Breast epithelium (tissue), 4 donors: ENCODE data around the gene SYT6. TPM values are rescaled to one million over a fixed set of nuclear protein-coding genes. Genes with fewer than 3 reads are reported as not detected.
"Not testable (repeated sequence)": the region's sequence is repeated elsewhere in the genome, so short reads cannot be mapped to it uniquely, and the experiment has no call there.

Experiments
- DNase-seq, 2 donors: peaks; one replicate each; pipeline ENCODE4 v3.0.0-alpha.2; 2019; ENCODE audit warnings: low spot score in 2 of 2
- H3K27ac ChIP-seq, 2 donors: fragments of 200-600 bp; sonication (generic) in 1 of 2; one replicate each; pipeline ENCODE4 v1.5.1; 2016 to 2019; ENCODE audit warnings: mild to moderate bottlenecking in 1 of 2
- H3K27me3 ChIP-seq, 2 donors: fragments of 200-600 bp; sonication (generic) in 1 of 2; one replicate each; pipeline versions ENCODE4 v1.5.1 to v1.6.0; 2017 to 2019; ENCODE audit warnings: control low read depth in 1 of 2, mild to moderate bottlenecking in 1 of 2
- H3K36me3 ChIP-seq: fragments of 200-600 bp; one replicate; pipeline ENCODE4 v1.5.1; 2019
- H3K4me1 ChIP-seq, 2 donors: fragments of 200-600 bp; sonication (generic); one replicate each; pipeline ENCODE4 v1.5.1; 2016 to 2019; ENCODE audit warnings: control low read depth in 1 of 2
- H3K4me3 ChIP-seq, 3 donors: fragments of 200-600 bp; sonication (generic); 1 replicate in 2 of 3; 2 replicates in 1 of 3; pipeline ENCODE4 v1.5.1; 2016 to 2019; ENCODE audit warnings: mild to moderate bottlenecking in 3 of 3, moderate library complexity in 2 of 3
- H3K9me3 ChIP-seq, 2 donors: fragments of 200-600 bp; sonication (generic) in 1 of 2; one replicate each; pipeline ENCODE4 v1.5.1; 2016 to 2019; ENCODE audit warnings: control low read depth in 1 of 2
- POLR2A ChIP-seq: fragments of 450-650 bp; IDR thresholded peaks from one replicate; pipeline ENCODE4 v1.6.1; 2016; ENCODE audit warnings: antibody characterized with exemption, mild to moderate bottlenecking, moderate library complexity
- POLR2AphosphoS5 ChIP-seq, 3 donors: sonication (generic); formaldehyde crosslinking; IDR thresholded peaks; one replicate each; pipeline ENCODE4 v1.6.1; 2017; ENCODE audit warnings: antibody characterized with exemption in 3 of 3
- intact Hi-C: fragments of 100-400 bp; cut with DNase I; formaldehyde crosslinking; loops from one replicate; pipeline ENCODE4 v1.15.1; 2023; ENCODE audit warnings: low total_unique reads
- total RNA-seq, 3 donors: library from RNA; depleted of rRNA; stranded (reverse); fragments of >200 nt; gene quantifications; one replicate each; pipeline ENCODE4 v1.1.0, GENCODE V29; 2016
- TF ChIP-seq, protein P1 (sequence below), 3 donors: fragments of 450-650 bp; IDR thresholded peaks; one replicate each; pipeline ENCODE4 v1.5.1; 2016 to 2017; ENCODE audit warnings: antibody characterized with exemption in 3 of 3, mild to moderate bottlenecking in 3 of 3, moderate library complexity in 3 of 3

SYT6 gene
- total RNA-seq, 3 donors from 2014 or later = under 0.01 to 0.15 (median under 0.01) TPM

GRCh38 chr1:114063544-114063943 is 90.1 kb downstream of the SYT6 start:
- no peaks in the 10 kb centered on the region for H3K36me3 ChIP-seq
- H3K4me1 ChIP-seq = no peaks in the 10 kb centered on the region
- H3K4me3 ChIP-seq = no peak overlapping the region
- intact Hi-C loops = no loop called here
- peaks cover 9 to 13% of the 10 kb centered on the region in 2 donors for H3K9me3 ChIP-seq
- H3K27me3 ChIP-seq = no peaks in the 10 kb centered on the region
- TF ChIP-seq, protein P1, sequence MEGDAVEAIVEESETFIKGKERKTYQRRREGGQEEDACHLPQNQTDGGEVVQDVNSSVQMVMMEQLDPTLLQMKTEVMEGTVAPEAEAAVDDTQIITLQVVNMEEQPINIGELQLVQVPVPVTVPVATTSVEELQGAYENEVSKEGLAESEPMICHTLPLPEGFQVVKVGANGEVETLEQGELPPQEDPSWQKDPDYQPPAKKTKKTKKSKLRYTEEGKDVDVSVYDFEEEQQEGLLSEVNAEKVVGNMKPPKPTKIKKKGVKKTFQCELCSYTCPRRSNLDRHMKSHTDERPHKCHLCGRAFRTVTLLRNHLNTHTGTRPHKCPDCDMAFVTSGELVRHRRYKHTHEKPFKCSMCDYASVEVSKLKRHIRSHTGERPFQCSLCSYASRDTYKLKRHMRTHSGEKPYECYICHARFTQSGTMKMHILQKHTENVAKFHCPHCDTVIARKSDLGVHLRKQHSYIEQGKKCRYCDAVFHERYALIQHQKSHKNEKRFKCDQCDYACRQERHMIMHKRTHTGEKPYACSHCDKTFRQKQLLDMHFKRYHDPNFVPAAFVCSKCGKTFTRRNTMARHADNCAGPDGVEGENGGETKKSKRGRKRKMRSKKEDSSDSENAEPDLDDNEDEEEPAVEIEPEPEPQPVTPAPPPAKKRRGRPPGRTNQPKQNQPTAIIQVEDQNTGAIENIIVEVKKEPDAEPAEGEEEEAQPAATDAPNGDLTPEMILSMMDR (IDR thresholded peaks at IDR 0.05) = no peak
- TF ChIP-seq POLR2AphosphoS5 (IDR thresholded peaks at IDR 0.05) = no peak
- no peak for TF ChIP-seq POLR2A
- no peak overlapping the region for H3K27ac ChIP-seq
- DNase-seq = no peak

GRCh38 chr1:114062477-114063099 is 91.1 kb downstream of the SYT6 start:
- H3K4me3 ChIP-seq = no peak overlapping the region
- TF ChIP-seq, protein P1 (IDR thresholded peaks at IDR 0.05) = no peak
- TF ChIP-seq POLR2A = no peak
- no peak for TF ChIP-seq POLR2AphosphoS5 (IDR thresholded peaks at IDR 0.05)
- no peaks in the 10 kb centered on the region for H3K36me3 ChIP-seq
- no peak overlapping the region for H3K27ac ChIP-seq
- intact Hi-C loops = no loop called here
- H3K4me1 ChIP-seq = no peaks in the 10 kb centered on the region
- H3K9me3 ChIP-seq = peaks cover 9 to 15% of the 10 kb centered on the region in 2 donors
- H3K27me3 ChIP-seq = no peaks in the 10 kb centered on the region
- no peak for DNase-seq

- Histone ChIP-seq H3K4me1 (no peaks in the 10 kb centered on the region), H3K4me3 (no peak overlapping the region), H3K27me3 (no peaks in the 10 kb centered on the region), H3K9me3 (peaks cover 9 to 22% of the 10 kb centered on the region in 2 donors), H3K36me3 (no peaks in the 10 kb centered on the region), H3K27ac (no peak overlapping the region)
- intact Hi-C loops = no loop called here
- no peak for DNase-seq
- TF ChIP-seq POLR2AphosphoS5 (IDR thresholded peaks at IDR 0.05) = no peak
- TF ChIP-seq POLR2A = no peak
- TF ChIP-seq, protein P1 (IDR thresholded peaks at IDR 0.05) = no peak
Observed at GRCh38 chr1:114061121-114061830, 92.4 kb downstream of the SYT6 start.

- intact Hi-C loops, H3K4me3 ChIP-seq, H3K27me3 ChIP-seq, H3K27ac ChIP-seq, H3K4me1 ChIP-seq, DNase-seq, H3K36me3 ChIP-seq: not testable (repeated sequence)
- peaks cover 9 to 22% of the 10 kb centered on the region in 2 donors for H3K9me3 ChIP-seq
Observed at GRCh38 chr1:114058236-114058635, 95.4 kb downstream of the SYT6 start.

DNA sequence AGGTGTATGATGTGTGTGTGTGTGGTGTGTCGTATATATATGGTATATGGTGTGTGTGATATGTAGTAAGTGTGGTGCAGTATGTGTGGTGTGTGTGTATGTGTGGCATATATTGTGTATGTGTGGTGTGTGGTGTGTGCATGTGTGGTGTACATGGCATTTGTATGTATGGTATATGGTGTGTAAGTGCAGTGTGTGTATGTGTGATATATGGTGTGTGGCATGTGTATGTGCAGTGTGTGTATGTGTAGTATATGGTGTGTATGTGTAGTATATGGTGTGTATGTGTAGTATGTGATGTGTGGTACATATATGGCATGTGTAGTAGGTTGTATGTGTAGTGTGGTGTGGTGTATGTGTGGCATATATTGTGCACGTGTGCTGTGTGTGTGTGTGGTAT is 99.5 kb downstream of the SYT6 start:
- no peaks in the 10 kb centered on the region for H3K27me3 ChIP-seq
- H3K4me3 ChIP-seq = no peak overlapping the region
- TF ChIP-seq, protein P1 (IDR thresholded peaks at IDR 0.05) = no peak
- TF ChIP-seq POLR2AphosphoS5 (IDR thresholded peaks at IDR 0.05) (no peak), POLR2A (no peak)
- no peaks in the 10 kb centered on the region for H3K4me1 ChIP-seq
- intact Hi-C loops = no loop called here
- no peak overlapping the region for H3K27ac ChIP-seq
- no peaks in the 10 kb centered on the region for H3K36me3 ChIP-seq
- DNase-seq = no peak
- H3K9me3 ChIP-seq = peaks cover 0 to 10% of the 10 kb centered on the region in 2 donors
